Right cardiac atrium (tissue), 5 donors: ENCODE data around the gene TMEM143. TPM values are rescaled to one million over a fixed set of nuclear protein-coding genes. Genes with fewer than 3 reads are reported as not detected.
"Not testable (repeated sequence)": the region's sequence is repeated elsewhere in the genome, so short reads cannot be mapped to it uniquely, and the experiment has no call there.

Experiments used
- ATAC-seq, 2 donors: fragments of 200-7000 bp; cut with Tn5 transposase; one replicate each; pipeline versions ENCODE4 v1.8.0 to v1.9.1; 2020; ENCODE audit warnings: moderate library complexity in 2 of 2, mild to moderate bottlenecking in 1 of 2
- DNase-seq, 3 donors: peaks; one replicate each; pipeline ENCODE4 v3.0.0-alpha.2; 2020
- H3K27ac ChIP-seq: one replicate; pipeline ENCODE4 v1.5.1; 2013; ENCODE audit warnings: mild to moderate bottlenecking, low read length, control low read depth, moderate library complexity
- H3K27me3 ChIP-seq: one replicate; pipeline ENCODE4 v1.6.1; 2013; ENCODE audit not compliant: control insufficient read depth, insufficient read depth
- H3K4me1 ChIP-seq: one replicate; pipeline ENCODE4 v1.6.1; 2013; ENCODE audit warnings: low read length; ENCODE audit not compliant: control insufficient read depth, insufficient read depth
- H3K4me3 ChIP-seq: one replicate; pipeline ENCODE4 v1.5.1; 2013; ENCODE audit warnings: low read length, control low read depth
- H3K9me3 ChIP-seq: one replicate; pipeline ENCODE4 v1.6.1; 2013; ENCODE audit warnings: low read length; ENCODE audit not compliant: control insufficient read depth
- WGBS: extraction: QIAGEN DNeasy Blood & Tissue Kit; methylation state at CpG from one replicate; pipeline ENCODE4 v1.1.7; 2013; 5-methylcytosine and 5-hydroxymethylcytosine counted together
- intact Hi-C, 4 donors: fragments of 100-400 bp; cut with DNase I; formaldehyde crosslinking; loops; one replicate each; pipeline versions ENCODE4 v1.11.0 to v1.14.0; 2022 to 2023
- polyA plus RNA-seq: library from polyadenylated mRNA; stranded (reverse); fragments of 200-250 nt; gene quantifications from one replicate; pipeline ENCODE4 v1.2.3, GENCODE V29; 2013
- total RNA-seq, 4 donors: library from RNA; stranded (reverse); fragmentation: NEBNext Ultra II Directional; extraction: Animal tissue kit (Norgen Biotek cat#: 25700); gene quantifications; one replicate each; pipeline ENCODE4 v1.2.1, GENCODE V29; 2021
- donor health status: healthy with polysubstance abuse.
- donor health status: DM: no; HTN: yes; CAD: no.
- donor health status: DM: no; HTN: no; CAD: no.
- donor health status: DM: no; HTN: yes; CAD: no; lungs with severe emphysema.
- donor health status: DM: yes; HTN: yes; CAD: no.

TMEM143 gene
- total and polyA plus RNA-seq, 5 donors: 35.0 to 56.7 (median 45.6) TPM

DNA sequence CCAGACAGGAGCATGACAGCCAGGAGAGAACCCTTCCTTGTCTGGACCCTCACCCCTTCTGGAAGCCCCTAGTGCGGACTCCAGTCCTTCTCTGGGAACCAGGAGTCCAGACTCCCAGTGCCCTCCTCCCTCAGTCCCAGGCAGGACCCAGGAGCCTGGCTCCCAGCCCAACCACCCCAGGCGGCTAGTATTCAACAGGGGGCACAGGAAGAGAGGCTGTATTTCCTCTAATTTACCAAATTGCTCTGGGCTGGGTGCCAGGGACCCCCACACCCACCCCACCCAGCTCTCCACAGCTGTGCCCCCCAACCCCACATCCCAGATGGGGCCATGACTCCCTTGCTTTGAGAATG is 33.1 kb upstream of the TMEM143 start:
- Histone ChIP-seq H3K4me1 (no peaks in the 10 kb centered on the region), H3K9me3 (no peaks in the 10 kb centered on the region), H3K27ac (no peak overlapping the region), H3K4me3 (no peak overlapping the region), H3K27me3 (no peaks in the 10 kb centered on the region)
- intact Hi-C loops: no loop called here
- ATAC-seq (no peak), DNase-seq (no peak)
- 53% methylated on average over 2 of the region's 2 CpGs for WGBS

GRCh38 chr19:48396016-48396823 is 32.5 kb upstream of the TMEM143 start:
- Histone ChIP-seq H3K9me3 (no peaks in the 10 kb centered on the region), H3K27me3 (no peaks in the 10 kb centered on the region), H3K4me3 (no peak overlapping the region), H3K4me1 (no peaks in the 10 kb centered on the region), H3K27ac (no peak overlapping the region)
- intact Hi-C loops: no loop called here
- DNase-seq: no peak
- no peak for ATAC-seq
- WGBS: 52% methylated on average over 24 of the region's 24 CpGs

DNA sequence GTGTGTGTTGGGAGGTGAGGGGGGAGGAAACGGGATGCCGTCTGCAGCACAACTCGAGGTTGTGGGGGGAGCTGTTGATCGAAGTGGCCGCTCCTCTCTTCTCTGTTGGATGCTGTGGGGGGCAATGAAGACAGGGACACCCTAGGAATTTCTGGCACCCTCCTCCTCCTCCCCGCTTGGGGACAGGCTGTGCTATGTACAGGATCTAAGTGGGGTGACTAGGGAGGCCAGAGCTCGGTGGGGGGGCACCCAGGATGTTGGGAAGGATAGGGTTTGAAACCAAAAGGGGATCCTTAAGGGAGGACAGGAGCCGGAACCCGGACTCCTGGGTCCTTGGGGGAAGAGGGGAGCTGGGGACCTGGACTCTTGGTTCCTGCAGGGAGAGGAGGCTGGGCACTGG is 31.8 kb upstream of the TMEM143 start:
- no peaks in the 10 kb centered on the region for H3K27me3 ChIP-seq
- 32% methylated on average over 9 of the region's 9 CpGs for WGBS

DNA sequence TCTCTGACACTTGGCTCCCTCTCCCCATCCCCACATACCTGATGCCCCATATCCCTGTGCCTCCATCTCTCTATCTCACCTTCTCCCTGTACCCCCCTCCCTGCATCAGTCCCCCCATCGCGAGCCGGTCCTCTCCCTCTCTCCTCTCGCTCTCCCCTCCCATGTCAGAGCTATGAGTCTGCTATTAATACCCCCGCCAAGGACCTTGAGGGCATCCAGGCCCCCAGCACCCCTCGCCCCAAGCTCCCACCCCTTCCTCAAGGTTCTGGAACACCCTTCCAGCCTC is 31.4 kb upstream of the TMEM143 start:
- intact Hi-C loops: no loop called here
- Histone ChIP-seq H3K27ac (no peak overlapping the region), H3K4me1 (no peaks in the 10 kb centered on the region), H3K9me3 (no peaks in the 10 kb centered on the region), H3K4me3 (no peak overlapping the region), H3K27me3 (no peaks in the 10 kb centered on the region)
- ATAC-seq (no peak), DNase-seq (no peak)
- WGBS: 10% methylated on average over 6 of the region's 6 CpGs

More for the DNA sequence above, 31.8 kb upstream of the TMEM143 start:
- Histone ChIP-seq H3K4me3 (no peak overlapping the region), H3K27ac (no peak overlapping the region), H3K9me3 (no peaks in the 10 kb centered on the region), H3K4me1 (no peaks in the 10 kb centered on the region)
- intact Hi-C loops: no loop called here
- no peak for DNase-seq
- ATAC-seq: no peak

GRCh38 chr19:48394331-48395169 is 30.8 kb upstream of the TMEM143 start:
- no peaks in the 10 kb centered on the region for H3K4me1 ChIP-seq
- intact Hi-C loops: no loop called here
- 6% methylated on average over 38 of the region's 38 CpGs for WGBS
- H3K4me3 ChIP-seq: no peak overlapping the region
- no peaks in the 10 kb centered on the region for H3K27me3 ChIP-seq
- DNase-seq (no peak), ATAC-seq (no peak)
- no peaks in the 10 kb centered on the region for H3K9me3 ChIP-seq
- H3K27ac ChIP-seq: no peak overlapping the region

GRCh38 chr19:48393559-48394330 is 30.0 kb upstream of the TMEM143 start, which contains the start of gene GRIN2D:
GRIN2D (plus strand) TSS chr19:48393668; CDS start chr19:48398393, 4,725 bp downstream.
- intact Hi-C loops: no loop called here
- WGBS: 1% methylated on average over 40 of the region's 40 CpGs
- Histone ChIP-seq H3K27me3 (no peaks in the 10 kb centered on the region), H3K4me3 (peak within 1 kb of the TSS; percentile 11), H3K4me1 (no peaks in the 10 kb centered on the region), H3K27ac (no peak within 1 kb of the TSS), H3K9me3 (no peaks in the 10 kb centered on the region)
- DNase-seq: peak in 1 of 3 donors; percentile 68
- no peak for ATAC-seq

- Histone ChIP-seq H3K9me3 (no peaks in the 10 kb centered on the region), H3K27ac (no peak overlapping the region), H3K4me3 (no peak overlapping the region), H3K4me1 (no peaks in the 10 kb centered on the region), H3K27me3 (no peaks in the 10 kb centered on the region)
- DNase-seq (no peak), ATAC-seq (no peak)
- WGBS: 84% methylated on average over 15 of the region's 15 CpGs
- intact Hi-C loops: no loop called here
These were observed 29.3 kb upstream of the TMEM143 start for GRCh38 chr19:48392860-48393558.

- DNase-seq, H3K4me1 ChIP-seq, ATAC-seq, H3K27ac ChIP-seq, H3K4me3 ChIP-seq, intact Hi-C loops, H3K9me3 ChIP-seq, H3K27me3 ChIP-seq: not testable (repeated sequence)
- WGBS: 79% methylated on average over 1 of the region's 1 CpG
These were observed 28.2 kb upstream of the TMEM143 start for GRCh38 chr19:48392006-48392344.

DNA sequence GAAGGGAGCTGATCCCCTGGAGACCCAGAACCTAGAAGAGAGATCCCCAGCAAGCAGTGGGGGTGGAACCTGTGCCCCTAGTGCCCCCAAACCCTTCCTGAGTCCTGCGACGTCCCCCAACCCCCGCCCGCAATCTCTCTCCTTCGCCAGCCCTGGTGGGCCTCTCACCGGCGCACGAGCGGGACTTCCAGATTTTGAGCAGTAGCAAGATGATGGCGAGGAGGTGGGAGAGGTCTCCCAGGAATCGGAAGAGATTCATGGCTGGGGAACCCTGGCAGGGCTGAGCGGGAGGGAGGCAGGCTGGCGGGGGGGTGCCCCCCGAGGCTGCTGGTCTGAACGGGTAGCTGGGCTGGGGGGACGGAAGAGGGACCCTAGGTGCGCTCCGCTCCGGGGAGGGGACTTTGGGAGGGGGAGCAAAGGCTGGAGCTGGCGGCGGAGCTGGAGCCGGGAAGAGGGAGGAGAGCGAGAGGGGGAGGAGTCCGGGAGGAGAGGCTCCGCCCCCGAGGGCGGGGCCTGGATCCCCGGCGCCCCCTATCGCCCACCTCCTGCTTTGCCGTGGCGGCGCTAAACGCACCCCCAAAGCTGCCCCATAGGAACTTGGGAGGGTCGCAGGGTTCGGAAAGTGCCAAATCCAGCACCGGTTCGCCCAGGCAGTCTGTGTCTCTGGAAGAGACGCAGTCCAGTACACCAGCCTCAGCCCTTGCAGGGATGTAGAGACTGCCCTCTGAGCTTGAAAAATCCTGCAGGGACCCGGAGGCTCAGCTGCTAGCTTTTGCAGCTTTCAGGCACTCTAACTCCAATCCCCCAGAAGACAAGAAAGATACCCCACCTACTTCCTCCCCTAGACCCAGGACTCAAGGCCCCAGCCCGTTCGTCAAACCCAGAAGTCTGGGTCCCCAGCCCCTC is 27.6 kb upstream of the TMEM143 start, which contains the start of gene KDELR1:
TSS of gene KDELR1 (minus strand) at position 452 of the 906 bp plus-strand sequence. CDS start at position 259, 193 bp downstream.
- Histone ChIP-seq H3K4me3 (peak within 1 kb of the TSS; percentile 86), H3K27ac (peak within 1 kb of the TSS; percentile 93), H3K27me3 (no peaks in the 10 kb centered on the region), H3K9me3 (no peaks in the 10 kb centered on the region), H3K4me1 (no peaks in the 10 kb centered on the region)
- ATAC-seq (peak; percentile 93), DNase-seq (peak; percentile 81 to 92 (median 88))
- intact Hi-C loops: no loop called here
- WGBS: 4% methylated on average over 42 of the region's 42 CpGs
